HG03064 (cell line): ENCODE measurements around the gene UBAP2.

Experiments used
- ATAC-seq: cut with Tn5 transposase; IDR thresholded peaks from one replicate; pipeline ENCODE4 v1.9.1; 2021; ENCODE audit warnings: low read depth; ENCODE audit not compliant: unreplicated experiment

The UBAP2 gene

DNA sequence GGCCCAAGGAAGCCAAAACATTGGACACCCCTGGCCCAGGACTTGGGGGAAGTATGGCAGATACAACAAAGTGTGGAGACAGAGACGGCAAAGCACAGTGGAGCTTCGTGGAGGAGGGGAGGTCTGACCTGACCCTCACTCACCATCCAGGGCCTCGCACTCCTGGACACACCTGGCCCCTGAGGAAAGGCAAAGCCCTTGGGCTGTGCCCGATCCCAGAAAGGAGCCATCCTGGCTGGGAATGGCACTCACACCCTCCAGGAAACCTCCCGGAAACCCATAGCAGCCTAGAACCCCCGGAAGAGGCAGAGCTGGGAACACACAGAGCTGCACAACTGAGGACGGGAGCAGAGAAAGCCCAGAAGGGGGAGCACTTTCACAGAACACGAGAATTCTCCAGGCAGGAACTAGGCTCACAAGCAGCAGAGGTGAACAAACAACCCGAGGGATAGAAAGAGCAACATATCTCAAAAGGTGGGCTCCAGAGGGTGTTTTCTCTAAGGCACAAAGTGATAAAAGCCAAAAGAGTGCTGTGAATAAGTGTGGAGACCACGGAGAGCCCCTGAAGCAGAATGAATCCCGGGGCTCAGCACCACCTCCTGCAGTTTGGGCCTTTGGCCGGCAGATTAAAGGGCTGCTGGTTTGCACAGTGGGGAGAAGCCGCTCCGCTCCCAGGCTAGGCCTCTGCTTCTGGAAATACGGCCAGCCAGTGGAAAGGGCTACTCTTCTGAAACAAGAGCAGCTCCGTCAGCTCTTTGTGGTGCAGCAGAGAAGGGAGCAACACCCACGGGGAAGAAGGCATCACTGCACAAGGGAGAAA is 123.5 kb downstream of the UBAP2 start:
- ATAC-seq, result no peak

DNA sequence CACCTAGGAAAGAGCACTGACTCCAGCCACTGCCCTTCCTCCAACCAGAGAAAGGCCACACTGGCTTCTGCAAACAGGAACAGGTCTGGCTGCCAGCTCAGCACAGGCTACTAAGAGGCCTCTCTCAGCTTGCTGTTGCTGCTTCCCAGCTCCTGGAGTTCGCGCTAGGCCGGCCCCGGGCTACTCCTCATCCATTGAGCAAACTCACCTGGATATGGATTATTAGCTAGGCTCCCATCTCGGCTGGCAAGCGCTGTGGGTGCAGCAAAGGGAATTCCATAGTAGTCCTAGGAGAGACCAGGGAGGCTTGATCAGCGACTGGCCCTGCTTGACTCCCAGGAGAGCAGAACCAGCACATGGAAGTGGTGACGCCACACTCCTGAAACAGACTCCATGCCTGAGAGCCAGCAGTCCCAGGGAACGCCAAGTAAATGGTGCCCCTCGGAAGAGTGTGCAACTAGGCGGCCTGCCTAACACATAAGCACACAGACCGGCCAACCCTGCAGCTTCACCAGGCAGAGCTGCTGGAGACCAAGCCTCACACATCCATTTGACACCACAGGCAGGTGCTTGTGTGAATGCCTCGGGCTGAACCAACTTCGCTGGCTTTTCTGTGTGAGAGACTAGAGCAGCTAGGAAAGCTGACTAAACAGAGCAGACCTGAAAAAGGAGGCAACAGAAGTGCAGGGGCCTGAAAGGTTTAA is 124.5 kb downstream of the UBAP2 start:
- no peak for ATAC-seq

DNA sequence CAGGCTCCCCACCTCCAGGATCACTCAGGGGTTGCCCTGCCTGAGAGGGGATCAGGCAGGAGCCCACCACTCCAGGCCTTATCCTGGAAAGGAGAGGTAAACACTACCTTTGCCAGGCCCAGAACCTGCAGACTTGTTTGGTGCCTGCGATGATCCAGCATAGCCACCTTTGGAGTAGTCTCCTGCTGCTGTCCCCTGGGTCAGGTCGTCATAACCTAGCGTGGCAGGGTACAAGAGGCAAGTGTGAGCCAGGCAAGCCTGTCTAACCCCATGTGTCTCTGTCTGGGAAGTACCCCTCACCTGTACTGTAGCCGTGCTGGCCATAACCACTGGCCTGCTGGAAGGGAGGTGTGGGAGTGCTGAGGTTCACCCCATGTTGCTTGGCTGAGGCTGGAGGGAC is 125.6 kb downstream of the UBAP2 start:
- ATAC-seq, result no peak

DNA sequence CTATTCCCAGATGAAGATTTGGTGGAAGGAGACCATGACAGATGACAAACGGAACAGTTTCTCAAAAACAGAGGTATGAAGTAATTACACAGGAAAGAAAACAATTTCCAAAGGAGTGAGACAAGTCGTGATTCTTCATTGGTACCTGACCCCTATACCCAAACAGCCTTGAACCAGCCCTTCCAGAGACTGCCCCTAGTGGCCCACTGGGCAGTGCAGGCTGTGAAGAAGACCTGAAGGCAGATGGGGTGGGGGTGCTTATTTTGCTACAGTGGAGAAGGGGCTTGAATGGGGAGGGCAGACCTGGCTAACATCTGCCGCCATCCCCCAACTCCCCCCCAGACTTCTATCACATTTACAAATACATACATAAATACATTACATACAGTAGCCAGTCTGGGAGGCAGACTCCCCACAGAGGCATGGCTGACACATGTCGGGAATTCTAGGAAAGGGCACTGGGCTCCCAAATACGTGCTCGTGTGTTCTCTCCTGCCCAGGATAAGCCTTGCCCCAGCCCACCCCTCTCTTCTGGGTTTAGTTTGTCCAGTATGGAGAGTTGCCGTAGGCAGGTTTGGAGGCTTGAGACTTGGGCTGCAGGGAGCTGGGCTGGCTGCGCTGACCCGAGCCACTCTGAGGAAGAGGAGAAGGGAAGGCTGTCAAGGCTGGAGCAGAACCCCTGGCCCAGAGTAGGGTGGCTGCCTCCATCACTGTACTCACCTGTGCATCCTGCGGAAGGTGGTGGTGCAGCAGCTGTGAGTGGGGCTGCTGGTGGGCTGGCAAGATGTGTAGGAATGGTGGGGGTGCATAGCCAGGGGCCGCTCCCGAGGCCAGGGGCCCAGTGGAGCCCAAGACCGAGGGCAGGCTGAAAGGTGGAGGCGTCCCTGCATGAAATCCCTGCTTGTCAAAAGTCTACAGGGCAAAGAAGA is 126.5 kb downstream of the UBAP2 start:
- ATAC-seq, result no peak

DNA sequence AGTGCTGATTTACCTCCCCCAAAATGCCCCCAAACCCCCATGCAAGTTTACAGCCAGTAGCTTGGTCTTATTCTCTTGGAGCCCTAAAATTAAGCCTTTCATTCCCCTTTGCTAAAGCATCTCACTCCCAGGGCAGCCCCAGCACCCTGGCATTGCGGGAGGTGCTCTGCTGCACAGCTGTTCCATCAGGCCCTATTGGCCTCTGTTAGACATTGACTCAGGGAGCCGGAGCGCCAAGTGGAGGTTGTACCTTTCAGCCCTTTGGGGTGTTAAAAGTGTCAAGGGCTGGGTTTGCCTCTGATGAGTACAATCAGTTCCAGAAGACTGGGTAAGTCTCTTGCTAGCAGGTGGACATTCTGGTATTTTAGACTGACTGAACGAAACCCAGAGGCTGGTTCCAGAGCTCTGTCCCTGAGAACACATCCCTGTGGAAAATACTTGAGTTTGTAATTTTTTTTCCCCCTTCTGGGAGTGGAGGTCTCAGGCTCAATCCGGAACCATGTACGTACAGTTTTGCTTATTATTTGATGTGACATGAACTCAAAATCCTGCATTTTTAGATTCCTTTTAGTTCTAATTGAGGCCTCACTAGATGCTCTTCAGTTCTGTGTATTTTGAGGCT is 129.3 kb downstream of the UBAP2 start:
- no peak for ATAC-seq

DNA sequence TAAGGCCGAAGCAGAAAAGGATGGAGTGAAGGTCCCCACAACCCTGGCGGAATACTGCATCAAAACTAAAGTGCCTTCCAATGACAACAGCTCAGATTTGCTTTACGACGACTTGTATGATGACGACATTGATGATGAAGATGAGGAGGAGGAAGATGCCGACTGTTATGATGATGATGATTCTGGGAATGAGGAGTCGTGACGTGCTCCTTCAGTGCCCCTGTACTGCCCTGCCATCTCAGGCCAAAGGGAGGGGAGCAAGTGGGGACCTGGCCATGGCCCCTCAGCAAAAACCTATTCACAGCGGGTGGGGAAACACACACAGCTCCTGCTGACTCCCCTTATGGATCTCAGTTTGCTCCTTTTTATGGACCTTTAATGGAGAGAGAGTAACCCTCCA is 131.7 kb downstream of the UBAP2 start:
- ATAC-seq, result no peak

DNA sequence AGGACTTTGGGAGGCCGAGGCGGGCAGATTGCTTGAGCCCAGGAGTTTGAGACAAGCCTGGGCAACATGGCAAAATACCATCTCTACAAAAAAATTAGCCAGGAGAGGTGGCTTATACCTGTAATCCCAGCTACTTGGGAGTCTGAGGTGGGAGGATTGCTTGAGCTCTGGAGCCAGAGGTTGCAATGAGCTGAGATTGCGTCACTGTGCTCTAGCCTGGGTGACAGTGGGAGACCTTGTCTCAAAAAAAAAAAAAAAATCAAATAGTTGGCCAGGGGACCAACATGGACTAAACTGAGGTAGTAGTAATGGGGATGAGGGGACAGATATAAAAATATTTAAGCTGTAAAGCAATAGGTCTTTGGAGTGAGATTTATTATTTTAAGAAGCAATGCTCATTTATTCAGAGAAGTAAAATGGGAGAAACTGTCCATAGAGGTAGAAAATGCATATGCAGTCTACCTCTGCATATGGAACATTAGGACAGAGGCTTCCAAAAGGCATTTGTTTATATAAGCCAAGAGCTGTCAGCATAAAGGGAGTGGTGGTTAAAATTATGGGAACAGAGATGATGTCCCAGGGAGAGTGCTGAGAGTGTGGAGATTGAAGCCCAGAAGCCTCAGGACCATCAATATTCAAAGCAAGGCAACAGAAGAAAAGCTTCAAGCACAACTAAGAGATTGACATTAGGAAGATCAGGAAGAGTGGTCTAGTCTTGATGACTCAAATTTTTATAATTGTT is 133.6 kb downstream of the UBAP2 start:
- no peak for ATAC-seq

DNA sequence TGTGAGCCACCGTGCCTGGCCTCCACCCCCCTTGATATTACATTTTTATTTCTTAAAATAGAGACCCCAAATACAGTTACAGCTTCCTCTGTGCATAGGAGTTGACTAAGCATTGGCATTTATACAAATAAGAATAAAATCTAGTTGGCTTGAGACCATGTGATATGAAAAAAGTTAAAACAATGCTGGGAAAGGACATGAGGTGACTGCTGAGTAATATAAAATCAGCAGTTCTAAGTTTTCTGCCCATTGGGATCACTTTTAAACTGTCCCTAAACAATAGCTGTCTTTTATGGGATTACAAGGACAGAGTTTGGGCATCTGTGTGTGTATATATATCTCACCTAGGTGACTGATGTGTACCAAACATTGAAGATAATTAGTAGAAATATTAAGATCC is 135.1 kb downstream of the UBAP2 start:
- no peak for ATAC-seq

DNA sequence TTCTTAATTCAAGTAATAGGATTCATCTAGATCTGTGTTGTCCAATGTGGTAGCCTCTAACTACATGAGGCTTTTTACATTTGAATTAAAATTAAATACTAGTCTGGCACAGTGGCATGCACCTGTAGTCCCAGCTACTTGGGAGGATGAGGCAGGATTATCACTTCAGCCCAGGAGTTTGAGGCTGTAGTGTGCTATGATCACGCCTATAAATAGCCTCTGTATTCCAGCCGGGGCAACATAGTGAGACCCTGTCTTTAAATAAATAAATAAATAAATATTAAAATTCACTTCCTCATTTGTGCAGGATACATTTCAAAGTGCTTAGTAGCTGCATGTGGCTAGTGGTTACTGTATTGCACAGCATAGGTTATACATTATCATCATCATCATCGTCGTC is 139.9 kb downstream of the UBAP2 start:
- ATAC-seq, result no peak

DNA sequence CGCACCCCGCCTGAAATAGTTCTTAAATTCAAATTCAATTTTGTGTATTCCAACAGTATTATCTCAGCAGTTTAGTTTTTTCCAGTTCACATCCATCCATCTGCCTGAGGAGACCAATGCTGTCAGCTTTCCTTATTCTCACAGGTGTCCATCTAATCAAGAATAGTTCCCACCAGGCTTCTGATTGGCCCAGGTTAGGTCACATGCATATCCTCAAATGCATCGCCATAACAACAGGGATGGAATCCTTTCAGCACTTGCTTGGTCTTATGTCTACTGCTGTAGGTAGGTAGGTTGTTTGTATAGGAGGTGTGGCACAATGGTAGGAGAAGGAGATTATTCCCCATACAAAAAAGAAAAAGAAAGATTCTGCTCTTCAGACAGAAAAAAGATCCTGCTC is 140.6 kb downstream of the UBAP2 start:
- ATAC-seq, result no peak

DNA sequence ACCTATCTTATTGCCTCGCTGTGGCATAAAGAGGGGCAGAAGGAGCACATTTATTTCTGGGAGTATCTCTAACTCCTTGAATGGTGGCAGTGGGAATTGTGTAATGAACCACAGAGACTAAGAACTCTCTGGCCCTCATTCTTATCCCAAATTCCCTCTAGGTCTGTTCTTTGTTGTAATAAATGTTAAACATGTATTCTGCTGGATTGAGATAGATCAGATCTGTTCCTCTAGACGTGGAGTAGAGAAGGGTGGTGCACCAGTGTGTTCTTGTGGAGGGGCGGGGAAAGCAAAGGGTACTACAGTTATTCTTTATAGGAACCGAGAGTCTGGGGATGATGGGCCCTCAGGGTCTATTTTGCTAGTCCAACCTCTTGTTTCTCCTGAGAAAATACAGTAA is 141.3 kb downstream of the UBAP2 start:
- no peak for ATAC-seq

DNA sequence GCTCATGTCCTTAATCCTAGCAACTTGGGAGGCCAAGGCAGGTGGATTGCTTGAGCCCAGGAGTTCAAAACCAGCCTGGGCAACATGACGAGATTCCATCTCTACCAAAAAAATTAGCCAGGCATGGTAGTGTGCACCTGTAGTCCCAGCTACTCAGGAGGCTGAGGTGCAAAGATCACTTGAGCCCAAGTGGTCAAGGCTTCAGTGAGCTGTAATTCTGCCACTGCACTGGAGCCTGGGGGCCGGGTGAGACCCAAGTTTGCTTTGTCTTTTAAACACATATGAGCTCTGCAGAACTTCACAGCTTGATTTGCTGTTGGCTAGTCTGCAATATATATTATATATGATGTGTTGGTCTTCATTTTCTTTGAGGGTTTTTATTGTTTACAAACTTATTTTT is 141.9 kb downstream of the UBAP2 start:
- no peak for ATAC-seq

DNA sequence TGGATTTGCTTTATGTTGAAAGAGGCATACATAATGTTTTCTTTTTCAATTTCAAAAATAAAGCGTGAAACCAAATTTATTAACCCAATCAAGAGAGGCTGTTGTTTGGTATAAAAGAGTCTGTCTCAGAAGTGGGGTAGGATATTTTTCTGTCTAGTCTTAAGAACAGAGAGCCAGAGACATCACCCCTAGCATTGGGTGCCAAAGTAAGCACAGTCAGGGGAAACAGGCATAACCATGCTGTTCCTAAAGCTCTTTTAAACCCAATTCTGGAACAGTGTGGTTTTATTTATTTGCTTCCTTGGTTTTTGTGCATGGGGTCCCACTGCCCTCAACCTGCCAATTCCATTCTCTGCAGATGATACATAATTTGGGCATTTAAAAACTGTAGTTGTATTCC is 143.6 kb downstream of the UBAP2 start:
- ATAC-seq, result no peak

DNA sequence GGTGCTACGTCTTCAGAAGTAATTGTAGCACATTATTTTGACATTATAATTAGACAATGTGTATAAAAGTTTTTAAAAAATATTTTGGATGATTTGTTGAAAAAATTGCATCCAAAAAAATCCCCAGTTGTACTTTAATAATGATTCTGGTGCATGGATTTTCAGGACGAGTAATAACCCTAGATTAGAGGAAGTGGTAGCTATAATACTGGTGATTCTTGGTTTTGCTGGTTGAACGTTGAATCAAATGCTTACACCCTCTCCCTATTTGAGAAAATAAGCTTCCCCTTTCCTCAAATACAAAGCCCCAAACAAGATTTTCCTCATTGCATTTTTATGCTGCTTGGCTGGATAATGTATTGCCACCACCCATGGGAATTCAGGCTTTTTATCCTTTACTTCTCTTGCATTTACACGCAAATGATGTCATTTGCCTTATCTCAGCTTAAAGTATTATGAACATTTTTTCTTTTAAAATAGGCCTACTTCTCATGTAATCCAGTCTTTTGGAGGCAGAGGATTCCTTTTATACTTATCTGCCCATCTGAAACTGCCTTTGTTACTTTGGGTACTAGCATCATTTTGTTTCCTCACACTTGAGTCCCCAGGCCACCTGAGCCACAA is 145.4 kb downstream of the UBAP2 start:
- no peak for ATAC-seq

DNA sequence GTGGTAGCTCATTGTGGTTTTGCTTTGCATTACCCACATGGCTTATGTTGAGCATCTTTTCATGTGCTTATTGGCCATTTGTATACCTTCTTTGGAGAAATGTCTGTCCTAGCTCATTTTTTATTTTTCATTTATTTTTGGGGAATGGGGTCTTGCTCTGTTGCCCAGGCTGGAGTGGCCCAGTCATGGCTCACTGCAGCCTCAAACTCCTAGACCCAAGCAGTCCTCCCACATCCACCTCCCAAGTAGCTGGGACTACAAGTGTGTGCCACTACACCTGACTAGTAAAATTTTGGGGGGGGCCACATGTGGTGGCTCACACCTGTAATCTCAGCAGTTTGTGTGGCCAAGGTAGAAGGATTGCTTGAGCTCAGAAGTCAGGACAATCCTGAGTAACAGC is 154.4 kb downstream of the UBAP2 start:
- ATAC-seq, result no peak

DNA sequence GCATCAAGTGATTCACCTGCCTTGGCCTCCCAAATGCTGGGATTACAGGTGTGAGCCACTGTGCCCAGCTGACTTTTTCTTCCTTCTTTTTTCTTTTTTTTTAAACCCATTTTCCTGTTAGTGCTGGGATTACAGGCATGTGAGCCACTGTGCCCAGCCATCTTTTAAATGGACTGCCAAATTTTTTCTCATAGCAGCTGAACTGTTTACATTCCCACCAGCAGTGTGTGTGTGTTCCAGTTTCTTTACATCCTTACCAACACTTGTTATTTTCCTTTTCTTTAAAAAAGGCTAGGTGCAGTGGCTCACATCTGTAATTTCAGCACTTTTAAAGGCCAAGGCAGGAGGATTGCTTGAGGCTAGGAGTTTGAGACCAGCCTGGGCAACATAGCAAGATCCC is 154.8 kb downstream of the UBAP2 start:
- ATAC-seq, result no peak

DNA sequence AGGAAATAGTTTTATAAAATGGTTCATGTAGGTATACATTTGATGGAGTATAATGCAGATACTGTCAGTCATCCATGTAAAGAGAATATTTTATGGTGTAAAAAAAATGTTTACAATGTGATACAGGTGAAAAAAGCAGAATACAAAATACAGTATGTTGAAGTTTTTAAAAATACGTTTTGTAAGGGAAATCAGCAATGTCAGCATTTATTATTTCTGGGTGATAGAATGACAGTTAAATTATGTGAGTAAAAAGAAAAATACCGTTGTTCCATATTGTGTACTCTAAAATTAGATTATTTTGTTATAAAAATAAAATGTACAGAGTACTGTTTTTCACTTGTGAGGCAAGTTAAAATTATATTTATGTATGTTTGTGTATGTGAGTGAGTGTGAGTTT is 162.7 kb downstream of the UBAP2 start:
- no peak for ATAC-seq

DNA sequence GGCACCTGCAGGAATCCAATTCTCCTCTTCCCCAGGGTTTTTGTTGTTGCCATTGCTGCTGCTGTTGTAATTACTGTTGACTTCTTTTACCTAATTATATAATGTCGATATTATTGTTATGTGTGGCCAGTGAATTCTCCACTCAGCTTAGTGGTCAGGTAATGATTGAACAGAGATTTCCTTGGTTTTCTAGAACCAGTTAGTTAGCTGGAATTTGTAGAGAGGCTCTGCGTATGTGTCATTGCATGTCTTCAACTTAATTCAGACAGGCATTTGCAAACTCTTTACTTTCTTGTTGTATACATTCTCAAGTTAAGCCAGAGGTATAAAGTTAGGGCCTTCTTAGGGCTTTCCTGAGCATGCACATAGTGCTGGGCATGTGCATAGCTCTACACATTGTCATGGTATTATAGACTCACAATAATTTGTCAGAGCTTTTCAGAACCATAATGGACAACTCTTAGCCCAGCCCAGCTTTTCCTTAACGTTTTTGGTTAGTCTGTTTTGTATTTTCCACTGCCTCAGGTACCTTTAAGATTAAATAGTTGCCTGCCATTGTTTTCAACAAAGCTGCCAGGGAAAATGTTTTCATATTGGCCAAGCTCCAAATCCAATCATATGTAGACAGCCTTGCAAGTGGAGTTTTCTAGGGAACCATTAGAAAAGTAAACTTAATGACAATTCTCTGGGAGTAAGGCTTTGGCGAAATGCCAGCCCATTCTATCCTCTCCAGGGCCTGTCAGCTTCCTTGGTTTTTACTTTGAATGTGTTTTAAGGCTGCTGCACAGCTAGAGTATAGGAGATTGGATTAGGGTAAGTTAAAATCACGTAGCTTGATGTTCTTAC is 163.6 kb downstream of the UBAP2 start:
- no peak for ATAC-seq

DNA sequence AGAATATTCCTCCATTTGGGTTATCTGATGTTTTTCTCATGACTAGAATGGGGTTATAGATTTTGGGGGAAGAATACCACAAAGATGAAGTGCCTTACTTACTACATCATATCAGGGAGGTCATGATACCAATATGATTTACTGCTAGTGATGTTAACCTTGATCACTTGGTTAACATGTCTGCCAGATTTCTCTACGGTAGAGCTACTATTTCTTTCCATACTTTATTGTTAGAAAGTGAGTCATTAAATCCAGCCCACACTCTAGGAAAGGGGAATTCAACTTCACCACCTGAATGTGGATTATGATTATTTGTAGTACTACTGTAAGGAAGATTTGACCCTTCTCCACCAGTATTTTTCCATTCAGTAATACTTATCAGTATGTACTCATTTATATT is 167.1 kb downstream of the UBAP2 start:
- no peak for ATAC-seq
